DND-41 (cell line): Measurements from ENCODE around the gene ZFAND6.

Experiments used
- CTCF ChIP-seq: IDR thresholded peaks from 2 replicates; pipeline ENCODE4 v1.5.1; 2012; ENCODE audit warnings: borderline replicate concordance, low read length, moderate library complexity, mild to moderate bottlenecking; ENCODE audit not compliant: poor library complexity, severe bottlenecking; ENCODE audit errors: extremely low read depth
- EZH2 ChIP-seq: IDR thresholded peaks from 3 replicates; pipeline ENCODE4 v1.6.1; 2012; ENCODE audit warnings: borderline replicate concordance, low read depth, mild to moderate bottlenecking, moderate library complexity, low read length, inconsistent platforms; ENCODE audit not compliant: severe bottlenecking

GRCh38 chr15:80019168-80019745, 40.2 kb upstream of the ZFAND6 start:
- TF ChIP-seq EZH2 (no peak), CTCF (no peak)
